Gastroesophageal sphincter (tissue), 4 donors: ENCODE data around the gene NOS1. TPM values are rescaled to one million over a fixed set of nuclear protein-coding genes. Genes with fewer than 3 reads are reported as not detected.

ENCODE experiments used
- ATAC-seq: fragments of 150-250 bp; one replicate; pipeline ENCODE4 v1.9.1; 2016; ENCODE audit warnings: mild to moderate bottlenecking, moderate library complexity
- H3K27ac ChIP-seq, 4 donors: fragments of 200-600 bp; sonication (generic) in 3 of 4; 1 replicate in 3 of 4; 2 replicates in 1 of 4; pipeline ENCODE4 v1.5.1; 2016 to 2019
- H3K27me3 ChIP-seq: fragments of 200-600 bp; sonication (generic); one replicate; pipeline ENCODE4 v1.5.1; 2019
- H3K36me3 ChIP-seq, 2 donors: fragments of 200-600 bp; sonication (generic); one replicate each; pipeline ENCODE4 v1.5.1; 2019; ENCODE audit warnings: control low read depth in 1 of 2
- H3K4me1 ChIP-seq, 3 donors: fragments of 200-600 bp; sonication (generic); 1 replicate in 2 of 3; 2 replicates in 1 of 3; pipeline ENCODE4 v1.5.1; 2016 to 2019; ENCODE audit warnings: control low read depth in 2 of 3
- H3K4me3 ChIP-seq, 2 donors: fragments of 200-600 bp; sonication (generic); one replicate each; pipeline ENCODE4 v1.5.1; 2019; ENCODE audit warnings: mild to moderate bottlenecking in 1 of 2, moderate library complexity in 1 of 2
- H3K9me3 ChIP-seq, 3 donors: fragments of 200-600 bp; sonication (generic); one replicate each; pipeline ENCODE4 v1.5.1; 2017 to 2019; ENCODE audit warnings: control low read depth in 2 of 3
- EP300 ChIP-seq: sonication (generic); formaldehyde crosslinking; IDR thresholded peaks from one replicate; pipeline ENCODE4 v1.6.1; 2017; ENCODE audit warnings: antibody characterized with exemption, mild to moderate bottlenecking
- POLR2A ChIP-seq, 2 donors: fragments of 450-650 bp; IDR thresholded peaks; one replicate each; pipeline ENCODE4 v1.6.1; 2017; ENCODE audit warnings: antibody characterized with exemption in 2 of 2, mild to moderate bottlenecking in 2 of 2, moderate library complexity in 1 of 2
- POLR2AphosphoS5 ChIP-seq: sonication (generic); formaldehyde crosslinking; IDR thresholded peaks from one replicate; pipeline ENCODE4 v1.6.1; 2017; ENCODE audit warnings: antibody characterized with exemption
- WGBS, 2 donors: methylation state at CpG; one replicate each; pipeline ENCODE4 v1.1.5; 2018; ENCODE audit warnings: low coverage in 1 of 2; 5-methylcytosine and 5-hydroxymethylcytosine counted together
- total RNA-seq, 4 donors: library from RNA; depleted of rRNA; stranded (reverse); fragments of >200 nt; gene quantifications; one replicate each; pipeline ENCODE4 v1.1.0, GENCODE V29; 2016
- TF ChIP-seq, protein P1 (sequence below), 4 experiments: fragments of 200-600 bp in 2 of 4; fragments of 450-650 bp in 2 of 4; sonication (generic) in 1 of 4; IDR thresholded peaks; one replicate each; pipeline ENCODE4 v1.5.1; 2017 to 2019; ENCODE audit warnings: antibody characterized with exemption in 4 of 4, mild to moderate bottlenecking in 2 of 4, moderate library complexity in 2 of 4

NOS1 gene
- total RNA-seq, 4 donors from 2014 or later: 0.62 to 1.8 (median 1.4) TPM

DNA sequence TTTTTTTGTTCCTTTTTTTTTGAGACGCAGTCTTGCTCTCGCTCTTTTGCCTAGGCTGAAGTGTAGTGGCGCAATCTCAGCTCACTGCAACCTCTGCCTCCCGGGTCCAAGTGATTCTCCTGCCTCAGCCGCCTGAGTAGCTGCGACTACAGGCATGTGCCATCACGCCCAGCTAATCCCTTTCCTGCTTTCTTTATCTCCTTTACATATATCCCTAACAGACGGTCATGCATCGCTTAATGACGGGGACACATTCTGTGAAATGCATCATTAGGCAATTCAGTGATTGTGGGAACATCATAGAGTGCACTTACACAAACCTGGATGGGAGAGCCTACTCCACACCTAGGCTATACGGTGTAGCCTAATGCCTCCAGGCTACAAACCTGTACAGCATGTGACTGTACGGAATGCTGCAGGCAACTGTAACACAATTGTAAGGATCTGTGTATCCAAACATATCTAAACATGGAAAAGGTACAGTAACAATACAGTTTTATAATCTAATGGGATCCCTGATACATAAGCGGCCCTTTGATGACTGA, 32.8 kb downstream of the NOS1 start:
- no peak for ATAC-seq

DNA sequence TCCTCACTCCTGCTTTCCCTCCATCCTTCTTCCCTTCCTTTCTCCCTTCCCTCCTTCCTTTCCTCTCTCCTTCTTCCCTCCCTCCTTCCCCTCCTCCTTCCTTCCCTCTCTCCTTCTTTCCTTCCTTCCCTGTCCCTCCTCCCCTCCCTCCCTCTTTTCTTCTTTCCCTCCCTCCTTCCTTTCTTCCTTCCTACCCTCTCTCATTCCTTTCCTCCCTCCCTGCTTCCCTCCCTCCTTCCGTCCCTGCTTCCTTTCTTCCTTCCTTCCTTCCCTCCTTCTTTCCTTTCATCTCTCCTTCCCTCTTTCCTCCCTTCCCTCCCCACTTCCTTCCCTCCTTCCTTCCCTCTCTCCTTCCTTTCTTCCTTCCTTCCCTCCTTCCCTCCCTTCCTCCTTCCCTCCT, 39.0 kb downstream of the NOS1 start:
- no peak overlapping the region for H3K4me3 ChIP-seq
- H3K9me3 ChIP-seq: no peaks in the 10 kb centered on the region
- WGBS, 2 donors: 63 to 77% methylated on average over 1 of the region's 1 CpG
- H3K27ac ChIP-seq: no peak overlapping the region
- TF ChIP-seq POLR2AphosphoS5 (no peak), POLR2A (IDR thresholded peaks at IDR 0.05) (no peak), EP300 (no peak)
- TF ChIP-seq, protein P1, sequence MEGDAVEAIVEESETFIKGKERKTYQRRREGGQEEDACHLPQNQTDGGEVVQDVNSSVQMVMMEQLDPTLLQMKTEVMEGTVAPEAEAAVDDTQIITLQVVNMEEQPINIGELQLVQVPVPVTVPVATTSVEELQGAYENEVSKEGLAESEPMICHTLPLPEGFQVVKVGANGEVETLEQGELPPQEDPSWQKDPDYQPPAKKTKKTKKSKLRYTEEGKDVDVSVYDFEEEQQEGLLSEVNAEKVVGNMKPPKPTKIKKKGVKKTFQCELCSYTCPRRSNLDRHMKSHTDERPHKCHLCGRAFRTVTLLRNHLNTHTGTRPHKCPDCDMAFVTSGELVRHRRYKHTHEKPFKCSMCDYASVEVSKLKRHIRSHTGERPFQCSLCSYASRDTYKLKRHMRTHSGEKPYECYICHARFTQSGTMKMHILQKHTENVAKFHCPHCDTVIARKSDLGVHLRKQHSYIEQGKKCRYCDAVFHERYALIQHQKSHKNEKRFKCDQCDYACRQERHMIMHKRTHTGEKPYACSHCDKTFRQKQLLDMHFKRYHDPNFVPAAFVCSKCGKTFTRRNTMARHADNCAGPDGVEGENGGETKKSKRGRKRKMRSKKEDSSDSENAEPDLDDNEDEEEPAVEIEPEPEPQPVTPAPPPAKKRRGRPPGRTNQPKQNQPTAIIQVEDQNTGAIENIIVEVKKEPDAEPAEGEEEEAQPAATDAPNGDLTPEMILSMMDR (IDR thresholded peaks at IDR 0.05): no peak
- peaks cover 38% of the 10 kb centered on the region for H3K27me3 ChIP-seq
- H3K4me1 ChIP-seq: no peaks in the 10 kb centered on the region
- ATAC-seq: no peak
- no peaks in the 10 kb centered on the region for H3K36me3 ChIP-seq

More for the DNA sequence above, 32.8 kb downstream of the NOS1 start:
- Histone ChIP-seq H3K27ac (no peak overlapping the region), H3K4me3 (no peak overlapping the region), H3K9me3 (no peaks in the 10 kb centered on the region), H3K36me3 (no peaks in the 10 kb centered on the region), H3K27me3 (peaks cover 83% of the 10 kb centered on the region), H3K4me1 (peaks cover 0 to 4% (median 0%) of the 10 kb centered on the region in 3 donors)
- 71 to 81% methylated on average over 6 to 12 of the region's 13 CpGs for WGBS, 2 donors
- no peak for TF ChIP-seq POLR2A (IDR thresholded peaks at IDR 0.05)
- no peak for TF ChIP-seq EP300
- no peak for TF ChIP-seq POLR2AphosphoS5
- TF ChIP-seq, protein P1 (IDR thresholded peaks at IDR 0.05): no peak

DNA sequence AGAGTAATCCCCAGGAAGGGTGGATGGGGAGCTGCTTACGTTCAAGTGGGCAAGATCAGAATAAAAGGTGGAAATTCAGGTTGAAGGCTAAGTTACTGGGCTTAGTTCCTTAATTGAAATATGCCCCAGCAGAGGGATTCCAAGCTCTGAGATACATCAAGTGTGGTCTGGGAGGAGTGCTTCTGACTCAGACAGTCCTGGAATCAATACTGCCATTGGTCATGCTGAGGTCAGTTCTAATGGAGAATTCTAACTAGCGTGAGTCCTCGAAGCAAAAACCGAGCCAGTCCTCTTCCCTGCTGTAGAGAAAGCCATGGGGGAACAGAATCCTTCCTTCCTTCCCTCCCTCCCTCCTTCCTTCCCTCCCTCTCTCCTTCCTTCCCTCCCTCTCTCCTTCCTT, 39.9 kb downstream of the NOS1 start:
- no peaks in the 10 kb centered on the region for H3K4me1 ChIP-seq
- H3K27me3 ChIP-seq: peaks cover 33% of the 10 kb centered on the region
- TF ChIP-seq, protein P1 (IDR thresholded peaks at IDR 0.05): no peak
- no peak for TF ChIP-seq POLR2A (IDR thresholded peaks at IDR 0.05)
- WGBS, 2 donors: 54 to 67% methylated on average over 3 to 4 of the region's 4 CpGs
- ATAC-seq: no peak
- H3K27ac ChIP-seq: no peak overlapping the region
- no peak overlapping the region for H3K4me3 ChIP-seq
- peaks cover 0 to 8% (median 0%) of the 10 kb centered on the region in 3 donors for H3K9me3 ChIP-seq
- no peaks in the 10 kb centered on the region for H3K36me3 ChIP-seq

DNA sequence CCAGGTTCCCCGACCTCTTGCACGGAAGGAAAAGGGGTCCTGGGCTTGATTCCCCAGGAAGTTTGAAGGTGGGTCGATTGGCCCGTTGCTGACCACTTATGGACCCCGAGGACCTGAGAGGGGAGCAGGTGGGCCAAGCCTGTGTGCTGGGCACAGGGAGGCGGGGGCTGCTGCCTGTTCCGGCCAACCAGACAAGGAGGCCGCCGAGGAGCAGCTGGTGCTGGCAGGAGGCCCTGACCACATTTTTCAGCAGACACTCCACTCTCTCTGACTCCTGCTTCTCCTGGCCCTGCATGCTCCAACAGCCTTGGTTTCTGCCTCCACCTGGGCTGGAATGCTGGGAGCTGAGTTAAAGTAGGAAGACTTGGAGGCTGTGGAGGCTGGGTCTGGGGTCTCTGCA, 42.8 kb downstream of the NOS1 start:
- no peak overlapping the region for H3K4me3 ChIP-seq
- H3K27me3 ChIP-seq: peaks cover 16% of the 10 kb centered on the region
- peaks cover 0 to 19% (median 0%) of the 10 kb centered on the region in 3 donors for H3K9me3 ChIP-seq
- H3K36me3 ChIP-seq: no peaks in the 10 kb centered on the region
- H3K27ac ChIP-seq: no peak overlapping the region
- no peak for ATAC-seq
- no peak for TF ChIP-seq EP300
- no peak for TF ChIP-seq POLR2A (IDR thresholded peaks at IDR 0.05)
- TF ChIP-seq, protein P1 (IDR thresholded peaks at IDR 0.05): no peak
- TF ChIP-seq POLR2AphosphoS5: no peak
- no peaks in the 10 kb centered on the region for H3K4me1 ChIP-seq
- no CpG with 5 or more reads among the region's 9 CpGs for WGBS, 2 donors

DNA sequence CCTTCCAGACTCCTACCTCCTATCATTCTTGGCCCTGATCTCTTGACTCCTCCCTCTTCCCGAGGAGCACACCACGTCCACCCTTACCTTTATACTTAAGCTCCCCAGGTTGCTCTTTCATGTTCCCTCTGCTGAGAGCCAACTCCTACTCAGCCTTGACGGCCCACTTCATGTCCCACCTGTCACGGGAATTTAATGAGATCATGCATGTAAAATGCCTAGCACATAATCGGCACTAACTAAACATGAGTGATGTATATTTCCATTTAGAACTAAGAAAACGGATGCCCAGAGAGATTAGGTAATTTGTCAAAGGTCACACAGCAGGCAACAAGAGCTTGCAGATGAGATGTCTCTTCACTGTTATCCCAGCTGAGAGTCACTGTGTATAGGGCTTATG, 45.1 kb downstream of the NOS1 start:
- Histone ChIP-seq H3K4me3 (no peak overlapping the region), H3K27me3 (peaks cover 7% of the 10 kb centered on the region), H3K36me3 (no peaks in the 10 kb centered on the region), H3K27ac (no peak overlapping the region), H3K4me1 (no peaks in the 10 kb centered on the region), H3K9me3 (peaks cover 0 to 19% (median 0%) of the 10 kb centered on the region in 3 donors)
- 47 to 51% methylated on average over 3 to 6 of the region's 6 CpGs for WGBS, 2 donors
- TF ChIP-seq POLR2A (IDR thresholded peaks at IDR 0.05): no peak
- no peak for TF ChIP-seq EP300
- TF ChIP-seq POLR2AphosphoS5: no peak
- TF ChIP-seq, protein P1 (IDR thresholded peaks at IDR 0.05): no peak
- no peak for ATAC-seq
